ENCODE data around the gene ELP1. TPM values are rescaled to one million over a fixed set of nuclear protein-coding genes. Genes with fewer than 3 reads are reported as not detected.
"Not testable (repeated sequence)": the region's sequence is repeated elsewhere in the genome, so short reads cannot be mapped to it uniquely, and the experiment has no call there.

Gene ELP1
- total RNA-seq, 1 donor from 2014 or later: 31.6 TPM

- H3K27ac Mint-ChIP-seq; intact Hi-C loops (cut with micrococcal nuclease); H3K4me1 Mint-ChIP-seq (ENCODE audit: low read depth); DNase-seq (ENCODE audit: low spot score); H3K4me3 Mint-ChIP-seq; H3K9me3 Mint-ChIP-seq; H3K27me3 Mint-ChIP-seq (ENCODE audit: insufficient read depth): not testable (repeated sequence)
- H3K36me3 Mint-ChIP-seq (ENCODE audit: low read depth): peaks cover 52% of the 10 kb centered on the region
Observed at GRCh38 chr9:108920401-108920800, 13.5 kb downstream of the ELP1 start.

- intact Hi-C loops (cut with micrococcal nuclease): no loop called here
- no peaks in the 10 kb centered on the region for H3K4me1 Mint-ChIP-seq (ENCODE audit: low read depth)
Observed at GRCh38 chr9:108919517-108919916, 14.4 kb downstream of the ELP1 start.

GRCh38 chr9:108913391-108913790 is 20.5 kb downstream of the ELP1 start:
- Mint-ChIP-seq H3K4me3 (no peak overlapping the region), H3K4me1 (ENCODE audit: low read depth) (peaks cover 9% of the 10 kb centered on the region), H3K27ac (no peak overlapping the region), H3K36me3 (ENCODE audit: low read depth) (peaks cover 45% of the 10 kb centered on the region), H3K9me3 (no peaks in the 10 kb centered on the region), H3K27me3 (ENCODE audit: insufficient read depth) (no peaks in the 10 kb centered on the region)
- intact Hi-C loops (cut with micrococcal nuclease): no loop called here
- DNase-seq (ENCODE audit: low spot score): no peak

More at GRCh38 chr9:108919517-108919916, 14.4 kb downstream of the ELP1 start:
- no peak overlapping the region for H3K27ac Mint-ChIP-seq
- no peaks in the 10 kb centered on the region for H3K27me3 Mint-ChIP-seq (ENCODE audit: insufficient read depth)
- no peak overlapping the region for H3K4me3 Mint-ChIP-seq
- DNase-seq (ENCODE audit: low spot score): no peak
- H3K36me3 Mint-ChIP-seq (ENCODE audit: low read depth): peaks cover 45% of the 10 kb centered on the region
- no peaks in the 10 kb centered on the region for H3K9me3 Mint-ChIP-seq

- Mint-ChIP-seq H3K4me1 (ENCODE audit: low read depth) (peaks cover 9% of the 10 kb centered on the region), H3K27ac (no peak overlapping the region), H3K9me3 (no peaks in the 10 kb centered on the region), H3K36me3 (ENCODE audit: low read depth) (peaks cover 47% of the 10 kb centered on the region), H3K27me3 (ENCODE audit: insufficient read depth) (no peaks in the 10 kb centered on the region), H3K4me3 (no peak overlapping the region)
- DNase-seq (ENCODE audit: low spot score): no peak
- intact Hi-C loops (cut with micrococcal nuclease): no loop called here
Observed at GRCh38 chr9:108911820-108912219, 22.1 kb downstream of the ELP1 start.

- H3K4me3 Mint-ChIP-seq: no peak overlapping the region
- H3K27ac Mint-ChIP-seq: no peak overlapping the region
- no peaks in the 10 kb centered on the region for H3K27me3 Mint-ChIP-seq (ENCODE audit: insufficient read depth)
- intact Hi-C loops (cut with micrococcal nuclease): no loop called here
- peaks cover 9% of the 10 kb centered on the region for H3K4me1 Mint-ChIP-seq (ENCODE audit: low read depth)
- no peak for DNase-seq (ENCODE audit: low spot score)
- H3K36me3 Mint-ChIP-seq (ENCODE audit: low read depth): peaks cover 52% of the 10 kb centered on the region
- no peaks in the 10 kb centered on the region for H3K9me3 Mint-ChIP-seq
Observed at GRCh38 chr9:108910914-108911313, 23.0 kb downstream of the ELP1 start.

- H3K27me3 Mint-ChIP-seq (ENCODE audit: insufficient read depth): no peaks in the 10 kb centered on the region
- intact Hi-C loops (cut with micrococcal nuclease): no loop called here
- peaks cover 9% of the 10 kb centered on the region for H3K4me1 Mint-ChIP-seq (ENCODE audit: low read depth)
- DNase-seq (ENCODE audit: low spot score): no peak
- H3K9me3 Mint-ChIP-seq: no peaks in the 10 kb centered on the region
- no peak overlapping the region for H3K4me3 Mint-ChIP-seq
- H3K36me3 Mint-ChIP-seq (ENCODE audit: low read depth): peaks cover 48% of the 10 kb centered on the region
- H3K27ac Mint-ChIP-seq: no peak overlapping the region
Observed at GRCh38 chr9:108910402-108910801, 23.5 kb downstream of the ELP1 start.

GRCh38 chr9:108905494-108905893 is 28.4 kb downstream of the ELP1 start:
- H3K4me3 Mint-ChIP-seq: no peak overlapping the region

GRCh38 chr9:108904161-108904560 is 29.8 kb downstream of the ELP1 start:
- intact Hi-C loops (cut with micrococcal nuclease): no loop called here
- Mint-ChIP-seq H3K9me3 (no peaks in the 10 kb centered on the region), H3K4me3 (no peak overlapping the region), H3K27me3 (ENCODE audit: insufficient read depth) (no peaks in the 10 kb centered on the region), H3K4me1 (ENCODE audit: low read depth) (no peaks in the 10 kb centered on the region), H3K27ac (no peak overlapping the region), H3K36me3 (ENCODE audit: low read depth) (peaks cover 42% of the 10 kb centered on the region)
- no peak for DNase-seq (ENCODE audit: low spot score)

More at GRCh38 chr9:108905494-108905893, 28.4 kb downstream of the ELP1 start:
- Mint-ChIP-seq H3K9me3 (no peaks in the 10 kb centered on the region), H3K27ac (no peak overlapping the region), H3K4me1 (ENCODE audit: low read depth) (no peaks in the 10 kb centered on the region), H3K27me3 (ENCODE audit: insufficient read depth) (no peaks in the 10 kb centered on the region), H3K36me3 (ENCODE audit: low read depth) (peaks cover 48% of the 10 kb centered on the region)
- no peak for DNase-seq (ENCODE audit: low spot score)
- intact Hi-C loops (cut with micrococcal nuclease): no loop called here

- no peaks in the 10 kb centered on the region for H3K27me3 Mint-ChIP-seq (ENCODE audit: insufficient read depth)
- no peak overlapping the region for H3K4me3 Mint-ChIP-seq
- DNase-seq (ENCODE audit: low spot score): no peak
- no peaks in the 10 kb centered on the region for H3K9me3 Mint-ChIP-seq
- H3K27ac Mint-ChIP-seq: no peak overlapping the region
- H3K4me1 Mint-ChIP-seq (ENCODE audit: low read depth): no peaks in the 10 kb centered on the region
- H3K36me3 Mint-ChIP-seq (ENCODE audit: low read depth): peaks cover 39% of the 10 kb centered on the region
- intact Hi-C loops (cut with micrococcal nuclease): no loop called here
Observed at GRCh38 chr9:108903420-108904103, 30.4 kb downstream of the ELP1 start.

- H3K9me3 Mint-ChIP-seq: no peaks in the 10 kb centered on the region
- intact Hi-C loops (cut with micrococcal nuclease): no loop called here
Observed at GRCh38 chr9:108900176-108900575, 33.7 kb downstream of the ELP1 start.

GRCh38 chr9:108899023-108899695 is 34.8 kb downstream of the ELP1 start:
- H3K27me3 Mint-ChIP-seq (ENCODE audit: insufficient read depth); H3K9me3 Mint-ChIP-seq; DNase-seq (ENCODE audit: low spot score); H3K27ac Mint-ChIP-seq; H3K4me1 Mint-ChIP-seq (ENCODE audit: low read depth); intact Hi-C loops (cut with micrococcal nuclease); H3K4me3 Mint-ChIP-seq: not testable (repeated sequence)
- peaks cover 42% of the 10 kb centered on the region for H3K36me3 Mint-ChIP-seq (ENCODE audit: low read depth)

More at GRCh38 chr9:108900176-108900575, 33.7 kb downstream of the ELP1 start:
- no peak for DNase-seq (ENCODE audit: low spot score)
- Mint-ChIP-seq H3K27ac (no peak overlapping the region), H3K4me1 (ENCODE audit: low read depth) (no peaks in the 10 kb centered on the region), H3K27me3 (ENCODE audit: insufficient read depth) (no peaks in the 10 kb centered on the region), H3K4me3 (no peak overlapping the region), H3K36me3 (ENCODE audit: low read depth) (peaks cover 42% of the 10 kb centered on the region)

GRCh38 chr9:108897324-108898096 is 36.4 kb downstream of the ELP1 start:
- Mint-ChIP-seq H3K27me3 (ENCODE audit: insufficient read depth) (no peaks in the 10 kb centered on the region), H3K4me1 (ENCODE audit: low read depth) (no peaks in the 10 kb centered on the region), H3K4me3 (no peak overlapping the region), H3K27ac (no peak overlapping the region), H3K36me3 (ENCODE audit: low read depth) (peaks cover 40% of the 10 kb centered on the region), H3K9me3 (no peaks in the 10 kb centered on the region)
- no peak for DNase-seq (ENCODE audit: low spot score)
- intact Hi-C loops (cut with micrococcal nuclease): no loop called here

Data from activated T-helper 1 cell treated with anti-CD3 and anti-CD28 coated beads, Interleukin-12 subunit alpha, Interleukin-12 subunit beta, Interleukin-2, Interleukin-4 antibody, amounts not matched to agents 30 ng/mL and 10 ng/mL and 1 ng/mL, durations not matched to agents 14 hours and 24 hours and 36 hours (primary cell).